ENCODE data around the gene SLC25A11.

Gene SLC25A11

GRCh38 chr17:4939796-4940554, at the start of gene SLC25A11, which contains the start of gene RNF167:
SLC25A11 (minus strand) TSS chr17:4940046; CDS start chr17:4939910, 136 bp downstream.
RNF167 (plus strand) TSS chr17:4940268; CDS start chr17:4940910, 642 bp downstream.
- peak; percentile 94 for DNase-seq (ENCODE audit: low read depth)

- DNase-seq (ENCODE audit: low read depth) = no peak
These were observed 48.1 kb upstream of the SLC25A11 start for GRCh38 chr17:4987767-4988567.

- no peak for DNase-seq (ENCODE audit: low read depth)
These were observed 47.3 kb upstream of the SLC25A11 start, which contains the start of gene CAMTA2 for GRCh38 chr17:4986951-4987766. CAMTA2 (minus strand) TSS chr17:4987675; CDS start chr17:4986222, 1,453 bp downstream.

GRCh38 chr17:4986403-4986802, 46.6 kb upstream of the SLC25A11 start:
- DNase-seq (ENCODE audit: low read depth) = no peak

- DNase-seq (ENCODE audit: low read depth) = no peak
These were observed 42.5 kb upstream of the SLC25A11 start for GRCh38 chr17:4982305-4982704.

- no peak for DNase-seq (ENCODE audit: low read depth)
These were observed 40.9 kb upstream of the SLC25A11 start for GRCh38 chr17:4980644-4981216.

GRCh38 chr17:4978726-4979125, 38.9 kb upstream of the SLC25A11 start:
- no peak for DNase-seq (ENCODE audit: low read depth)

- no peak for DNase-seq (ENCODE audit: low read depth)
These were observed 34.3 kb upstream of the SLC25A11 start for GRCh38 chr17:4974115-4974670.

- DNase-seq (ENCODE audit: low read depth) = no peak
These were observed 33.6 kb upstream of the SLC25A11 start for GRCh38 chr17:4973256-4974114.

GRCh38 chr17:4972752-4973151, 32.9 kb upstream of the SLC25A11 start:
- DNase-seq (ENCODE audit: low read depth) = no peak

- no peak for DNase-seq (ENCODE audit: low read depth)
These were observed 32.5 kb upstream of the SLC25A11 start for GRCh38 chr17:4972322-4972721.

- no peak for DNase-seq (ENCODE audit: low read depth)
These were observed 32.0 kb upstream of the SLC25A11 start for GRCh38 chr17:4971826-4972225.

- no peak for DNase-seq (ENCODE audit: low read depth)
These were observed 30.4 kb upstream of the SLC25A11 start for GRCh38 chr17:4970273-4970672.

GRCh38 chr17:4969551-4970173, 29.8 kb upstream of the SLC25A11 start:
- no peak for DNase-seq (ENCODE audit: low read depth)

GRCh38 chr17:4969047-4969550, 29.3 kb upstream of the SLC25A11 start:
- DNase-seq (ENCODE audit: low read depth) = no peak

GRCh38 chr17:4968486-4969046, 28.7 kb upstream of the SLC25A11 start:
- no peak for DNase-seq (ENCODE audit: low read depth)

- peak; percentile 83 for DNase-seq (ENCODE audit: low read depth)
These were observed 28.0 kb upstream of the SLC25A11 start, which contains the start of gene SPAG7 for GRCh38 chr17:4967539-4968485. SPAG7 (minus strand) TSS chr17:4967817; CDS start chr17:4967804, 13 bp downstream.
